RWPE2 (cell line): Measurements from ENCODE around the gene CDCA4.

ENCODE experiments used
- ATAC-seq: fragments of 200-7000 bp; cut with Tn5 transposase; 3 replicates; pipeline ENCODE4 v1.9.1; 2021; ENCODE audit warnings: low read depth
- DNase-seq: peaks from one replicate; pipeline ENCODE4 v3.0.0-alpha.2; 2020; ENCODE audit warnings: low spot score
- H3K27ac ChIP-seq: fragments of 450-650 bp; 2 replicates; pipeline ENCODE4 v1.5.1; 2017; ENCODE audit warnings: mild to moderate bottlenecking; ENCODE audit not compliant: poor library complexity, severe bottlenecking
- H3K27me3 ChIP-seq: fragments of 250-450 bp; sonication (Bioruptor Pico); 2 replicates; pipeline ENCODE4 v1.5.1; 2021; ENCODE audit warnings: mild to moderate bottlenecking, moderate library complexity; ENCODE audit not compliant: insufficient read depth, poor library complexity, severe bottlenecking
- H3K36me3 ChIP-seq: fragments of 250-450 bp; sonication (Bioruptor Pico); 2 replicates; pipeline ENCODE4 v1.5.1; 2020; ENCODE audit warnings: low read depth, mild to moderate bottlenecking, moderate library complexity
- H3K4me1 ChIP-seq: fragments of 250-450 bp; sonication (Bioruptor Pico); 2 replicates; pipeline ENCODE4 v1.5.1; 2021; ENCODE audit warnings: mild to moderate bottlenecking, moderate library complexity; ENCODE audit not compliant: insufficient read depth, poor library complexity, severe bottlenecking
- H3K4me3 ChIP-seq: fragments of 250-450 bp; sonication (Bioruptor Pico); 2 replicates; pipeline ENCODE4 v1.5.1; 2021; ENCODE audit warnings: mild to moderate bottlenecking, moderate library complexity; ENCODE audit not compliant: severe bottlenecking
- H3K9me3 ChIP-seq: fragments of 250-450 bp; sonication (Bioruptor Pico); 2 replicates; pipeline ENCODE4 v1.5.1; 2021; ENCODE audit warnings: mild to moderate bottlenecking, moderate library complexity; ENCODE audit not compliant: severe bottlenecking
- CTCF ChIP-seq: fragments of 450-650 bp; IDR thresholded peaks from one replicate; pipeline ENCODE4 v1.5.1; 2017; ENCODE audit warnings: mild to moderate bottlenecking, moderate library complexity; ENCODE audit not compliant: poor library complexity, severe bottlenecking

CDCA4 gene

GRCh38 chr14:105023144-105023543 lies 2.3 kb upstream of the CDCA4 start:
- H3K36me3 ChIP-seq = peaks cover 27% of the 10 kb centered on the region
- H3K4me1 ChIP-seq = peaks cover 74% of the 10 kb centered on the region
- no peaks in the 10 kb centered on the region for H3K9me3 ChIP-seq
- no peaks in the 10 kb centered on the region for H3K27me3 ChIP-seq
- H3K27ac ChIP-seq = peak overlapping the region; percentile 100
- DNase-seq (no peak), ATAC-seq (no peak)
- no peak for TF ChIP-seq CTCF
- peak overlapping the region; percentile 0 for H3K4me3 ChIP-seq

- H3K27me3 ChIP-seq = no peaks in the 10 kb centered on the region
- H3K27ac ChIP-seq = peak overlapping the region; percentile 100
- H3K4me3 ChIP-seq = no peak overlapping the region
- TF ChIP-seq CTCF = peak; percentile 1
- DNase-seq (no peak), ATAC-seq (no peak)
- peaks cover 35% of the 10 kb centered on the region for H3K36me3 ChIP-seq
- H3K9me3 ChIP-seq = no peaks in the 10 kb centered on the region
- H3K4me1 ChIP-seq = peaks cover 74% of the 10 kb centered on the region
These were observed 1.4 kb upstream of the CDCA4 start for GRCh38 chr14:105022276-105022670.

GRCh38 chr14:105021656-105022275 lies 883 bp upstream of the CDCA4 start:
- H3K36me3 ChIP-seq = peaks cover 40% of the 10 kb centered on the region
- H3K27me3 ChIP-seq = no peaks in the 10 kb centered on the region
- peak overlapping the region; percentile 100 for H3K27ac ChIP-seq
- peak overlapping the region; percentile 92 for H3K4me3 ChIP-seq
- no peaks in the 10 kb centered on the region for H3K9me3 ChIP-seq
- DNase-seq (no peak), ATAC-seq (no peak)
- H3K4me1 ChIP-seq = peaks cover 74% of the 10 kb centered on the region
- TF ChIP-seq CTCF = peak; percentile 43

GRCh38 chr14:105019861-105020814 lies 745 bp downstream of the CDCA4 start:
- Histone ChIP-seq H3K36me3 (peaks cover 56% of the 10 kb centered on the region), H3K4me1 (peaks cover 74% of the 10 kb centered on the region), H3K4me3 (peak overlapping the region; percentile 92), H3K9me3 (no peaks in the 10 kb centered on the region), H3K27me3 (no peaks in the 10 kb centered on the region), H3K27ac (peak overlapping the region; percentile 100)
- DNase-seq (no peak), ATAC-seq (no peak)
- no peak for TF ChIP-seq CTCF

GRCh38 chr14:105018414-105018813 lies 2.5 kb downstream of the CDCA4 start:
- H3K36me3 ChIP-seq = peaks cover 72% of the 10 kb centered on the region
- H3K9me3 ChIP-seq = no peaks in the 10 kb centered on the region
- no peaks in the 10 kb centered on the region for H3K27me3 ChIP-seq
- ATAC-seq (no peak), DNase-seq (no peak)
- no peak for TF ChIP-seq CTCF
- H3K4me1 ChIP-seq = peaks cover 68% of the 10 kb centered on the region
- peak overlapping the region; percentile 1 for H3K4me3 ChIP-seq
- peak overlapping the region; percentile 100 for H3K27ac ChIP-seq
